Inflammatory macrophage treated with lipopolysaccharide for 4 hours (primary cell): ENCODE data around the gene NFIX.

Source experiments
- DNase-seq: peaks from one replicate; pipeline ENCODE4 v3.0.0-alpha.2; 2020

NFIX gene

DNA sequence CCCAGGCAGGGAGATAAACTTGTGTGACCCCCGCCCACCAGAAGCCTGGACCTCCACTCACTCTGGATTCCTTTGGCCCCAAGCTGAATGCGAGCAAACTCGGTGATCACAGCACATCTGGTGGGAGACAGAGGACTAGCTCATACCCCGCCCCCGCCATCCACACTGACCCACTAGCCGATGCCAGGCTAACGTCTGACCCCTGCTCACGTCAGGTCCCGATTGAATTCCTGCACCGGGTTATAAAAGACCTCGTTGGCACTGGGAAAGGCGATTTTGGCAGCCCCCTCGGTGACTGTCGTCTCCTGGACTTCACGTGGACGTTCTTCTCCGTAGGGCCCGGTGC lies 120.6 kb downstream of the NFIX start:
- DNase-seq = no peak

DNA sequence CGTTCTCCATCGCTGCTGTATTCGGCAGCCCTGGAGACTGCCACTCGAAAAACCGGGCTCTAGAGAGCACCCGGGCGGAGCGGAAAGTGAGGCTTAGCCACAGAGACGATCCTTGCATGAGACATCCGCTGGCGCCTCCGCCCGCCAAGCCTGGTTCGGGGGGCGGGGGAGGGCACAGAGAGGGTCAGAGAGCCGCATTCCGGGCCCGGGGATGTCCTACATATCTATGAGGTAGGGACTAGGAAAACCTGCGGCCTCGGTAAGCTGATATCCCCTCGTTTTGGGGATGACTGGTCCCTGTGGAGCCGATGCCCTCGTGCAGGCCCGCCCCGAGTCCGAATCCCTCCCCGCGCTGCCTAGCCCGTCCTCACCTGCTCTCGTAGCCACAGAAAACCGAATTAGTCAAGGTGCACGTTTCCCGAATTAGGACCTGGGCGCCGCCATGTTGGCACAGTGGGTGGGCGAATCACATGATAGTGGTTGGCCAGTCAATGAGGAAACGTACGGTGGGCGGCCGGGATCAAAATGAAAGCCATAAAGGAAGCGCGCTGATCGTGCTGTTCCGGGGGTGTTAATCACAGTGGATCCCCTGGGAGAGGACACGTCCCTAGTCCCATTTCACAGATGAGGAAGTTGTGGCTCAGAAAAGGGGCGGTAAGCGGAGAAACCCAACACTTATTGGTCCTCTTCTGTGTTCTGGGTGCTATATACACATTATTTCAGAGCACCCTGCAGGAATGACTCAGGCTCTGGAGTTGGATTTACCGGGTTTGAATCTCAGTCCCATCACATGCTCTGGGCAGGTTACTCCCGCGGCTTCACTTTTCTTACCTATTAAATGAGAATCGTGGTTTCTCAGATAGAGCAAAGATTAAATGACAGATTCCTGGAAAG lies 121.3 kb downstream of the NFIX start, which contains the start of gene TRMT1:
TRMT1 (minus strand) TSS at position 459 of the 894 bp plus-strand sequence; CDS start at position 118, 341 bp downstream.
- DNase-seq = peak; percentile 96

DNA sequence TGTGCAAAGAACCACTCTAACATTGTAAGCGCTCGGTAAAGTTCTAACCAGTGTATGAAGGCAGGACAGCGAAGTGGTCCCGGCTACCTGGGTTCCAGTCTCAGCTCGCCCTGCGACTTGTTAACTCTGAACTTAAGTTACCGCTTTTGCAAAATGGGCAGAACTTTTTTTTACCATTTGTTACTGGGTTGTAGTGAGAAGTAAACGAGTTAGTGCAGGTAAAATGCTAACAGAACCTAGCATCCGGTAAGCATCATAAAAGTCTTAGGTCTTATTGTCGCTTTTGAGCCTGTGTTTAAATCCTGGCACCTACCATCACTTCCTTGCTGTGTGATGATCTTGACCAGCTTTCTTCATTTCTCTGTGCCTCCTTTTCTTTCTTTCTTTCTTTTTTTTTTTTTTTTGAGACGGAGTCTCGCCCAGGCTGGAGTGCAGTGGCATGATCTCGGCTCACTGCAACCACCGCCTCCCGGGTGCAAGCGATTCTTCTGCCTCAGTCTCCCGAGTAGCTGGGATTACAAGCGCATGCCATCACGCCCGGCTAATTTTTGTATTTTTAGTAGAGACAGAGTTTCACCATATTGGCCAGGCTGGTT lies 122.0 kb downstream of the NFIX start:
- DNase-seq = no peak

DNA sequence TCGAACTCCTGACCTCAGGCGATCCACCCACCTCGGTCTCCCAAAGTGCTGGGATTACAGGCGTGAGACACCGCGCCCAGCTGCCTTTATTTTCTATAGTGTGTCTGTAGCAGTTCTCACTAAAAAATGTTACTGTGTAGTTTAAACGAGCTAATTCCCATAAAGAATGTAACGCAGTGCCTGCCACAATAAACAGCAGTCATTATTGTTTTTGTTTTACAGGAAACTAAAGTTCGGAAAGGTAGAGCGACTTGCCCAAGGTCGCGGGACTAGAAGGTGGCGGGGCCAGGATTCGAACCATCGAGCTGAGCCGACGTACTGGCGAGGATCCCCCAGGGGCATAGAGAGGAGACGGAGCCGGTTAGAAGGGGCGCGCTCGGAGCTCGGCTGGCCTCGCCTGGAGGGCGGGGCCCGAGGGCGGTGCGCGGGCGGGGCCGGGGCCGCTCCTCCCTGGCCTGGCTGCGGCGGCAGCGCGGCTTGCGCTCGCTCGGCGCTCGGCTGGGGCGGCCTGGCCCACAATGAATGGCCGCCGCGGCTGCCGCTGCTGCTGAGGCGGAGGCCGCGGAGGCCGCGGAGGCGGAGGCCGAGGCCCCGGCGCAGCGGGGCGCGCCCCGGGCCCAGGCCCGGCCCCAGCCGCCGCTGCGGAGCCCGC lies 122.6 kb downstream of the NFIX start, which contains the start of gene NACC1:
NACC1 (plus strand) TSS at position 493 of the 652 bp plus-strand sequence. CDS start 16,944 bp downstream, outside the sequence.
- peak; percentile 93 for DNase-seq

DNA sequence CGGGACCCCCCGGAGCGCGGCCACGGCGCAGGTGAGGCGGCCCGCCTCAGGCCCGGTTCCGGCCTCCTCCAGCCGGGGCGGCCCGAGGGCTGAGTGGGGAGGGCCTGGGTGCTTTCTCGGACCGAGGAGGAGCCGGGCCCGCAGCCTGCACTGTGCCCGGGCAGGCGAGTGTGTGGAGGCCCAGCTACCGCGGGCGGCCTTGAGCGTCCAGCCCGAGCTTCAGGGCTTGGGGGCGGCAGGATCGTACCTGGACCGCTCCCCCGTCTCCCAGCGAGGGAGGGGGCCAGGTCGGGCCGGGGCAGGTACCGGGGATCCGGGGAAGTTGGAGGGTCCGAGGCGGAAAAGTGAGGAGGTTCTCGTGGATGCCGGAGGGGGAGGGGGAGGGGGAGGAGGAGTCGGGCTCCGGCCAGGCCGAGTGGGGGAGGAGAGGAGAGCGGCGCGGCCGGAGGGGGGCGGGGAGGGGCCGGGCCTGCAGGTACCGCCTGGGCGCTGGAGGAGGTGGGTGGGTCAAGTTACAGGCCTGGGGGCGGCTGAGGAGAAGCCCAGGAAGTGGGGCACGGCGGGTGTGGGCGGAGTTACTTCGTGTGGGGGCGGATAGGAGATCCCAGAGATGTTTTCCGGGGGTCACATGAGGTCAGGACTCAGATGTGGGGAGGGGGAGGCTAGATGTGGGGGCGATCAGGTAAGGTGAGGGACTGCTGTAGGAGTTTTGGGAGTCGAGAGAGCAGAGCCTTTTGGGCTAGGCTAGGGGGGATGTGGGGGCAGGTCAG lies 123.3 kb downstream of the NFIX start:
- DNase-seq = no peak

DNA sequence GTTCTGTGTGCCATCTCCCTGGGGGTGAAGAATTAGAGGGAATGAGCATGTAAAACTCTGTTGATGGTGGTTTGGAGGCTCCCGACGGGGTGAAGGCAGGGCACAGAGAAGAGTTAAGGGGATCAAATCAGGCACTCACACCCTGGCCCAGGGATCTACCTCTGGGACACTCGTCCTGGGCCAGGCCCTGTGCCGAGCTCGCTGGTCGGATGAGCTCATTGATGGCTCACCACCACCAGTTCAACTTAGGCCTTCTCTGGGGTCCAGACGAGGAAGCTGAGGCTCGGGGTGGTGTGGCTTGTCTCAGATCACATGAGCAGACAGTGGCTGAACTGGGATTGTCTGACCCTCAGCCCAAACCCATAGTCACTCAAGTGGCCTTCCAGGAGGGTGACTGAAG lies 124.4 kb downstream of the NFIX start:
- DNase-seq = peak; percentile 87

DNA sequence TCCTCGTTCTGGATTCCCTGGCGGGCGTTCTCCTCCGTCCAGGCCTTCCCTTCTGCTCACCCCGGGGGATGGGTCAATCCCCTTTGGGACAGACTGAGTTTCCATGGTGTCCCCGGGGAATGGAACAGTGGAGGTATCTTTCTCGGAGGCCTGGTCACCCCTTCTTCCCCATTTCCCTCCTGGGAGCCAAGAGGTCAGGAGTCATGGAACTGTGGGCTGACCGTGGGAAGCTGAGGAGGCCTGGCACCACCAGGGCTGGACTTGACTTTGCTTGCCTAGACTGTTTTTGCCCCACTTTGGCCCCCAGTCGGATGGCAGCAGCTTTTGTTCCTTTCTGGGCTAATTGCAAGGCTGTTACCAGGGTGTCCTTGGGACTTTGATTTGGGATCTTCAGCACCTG lies 124.8 kb downstream of the NFIX start:
- no peak for DNase-seq

DNA sequence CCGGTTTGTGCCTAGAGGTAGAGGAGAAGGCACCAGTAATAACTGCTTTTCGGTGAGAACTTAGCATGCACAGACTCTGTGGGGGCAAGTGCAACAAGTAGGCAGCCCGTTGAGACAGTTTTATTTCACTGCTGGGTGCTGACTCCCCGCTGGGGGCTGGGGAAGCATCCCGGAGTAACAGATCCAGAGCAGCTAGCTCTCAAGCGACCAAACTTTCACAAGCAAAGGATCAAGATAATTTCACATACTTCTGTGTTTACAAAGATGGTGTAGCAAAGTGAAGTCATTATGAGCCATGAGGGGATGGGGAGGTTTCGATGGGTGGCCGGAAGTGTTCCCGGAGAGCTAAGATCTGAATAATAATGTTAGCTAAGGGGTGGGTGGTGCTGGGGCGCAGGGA lies 125.5 kb downstream of the NFIX start:
- DNase-seq = no peak

DNA sequence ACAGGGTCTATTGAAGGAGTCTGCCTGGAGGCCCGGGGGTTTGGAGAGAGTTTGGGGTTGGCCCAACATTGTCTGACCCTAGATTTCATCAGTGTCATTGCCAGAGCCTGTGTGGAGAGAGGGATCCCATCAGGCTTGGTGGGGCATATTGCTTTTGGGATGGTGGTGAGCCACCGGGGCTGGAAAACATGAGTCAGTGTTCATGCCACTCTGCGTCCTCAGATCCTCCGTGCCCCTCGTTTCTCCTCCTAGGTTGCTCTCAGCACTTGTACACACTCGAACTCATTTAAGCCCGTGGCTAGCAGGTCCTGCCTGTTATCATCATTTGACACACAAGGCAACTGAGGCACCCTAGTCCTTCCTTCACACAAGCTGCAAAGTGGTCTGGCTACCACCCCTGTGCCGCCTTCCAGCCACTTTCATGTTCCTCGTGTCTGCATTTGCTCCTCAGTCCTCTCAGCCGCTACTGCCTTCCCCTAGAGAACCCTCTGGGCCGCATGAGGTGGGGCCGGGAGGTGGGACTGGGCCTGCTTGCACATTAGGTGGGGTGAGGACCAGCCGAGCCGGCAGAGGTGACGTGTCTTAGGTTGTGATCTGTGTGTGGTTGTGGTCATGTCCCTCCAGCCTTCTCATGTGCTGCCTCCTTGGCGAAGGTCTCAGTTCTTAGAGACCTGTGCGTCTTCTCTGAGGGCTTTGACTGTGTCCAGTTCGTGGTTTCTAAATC lies 126.4 kb downstream of the NFIX start:
- DNase-seq = no peak

DNA sequence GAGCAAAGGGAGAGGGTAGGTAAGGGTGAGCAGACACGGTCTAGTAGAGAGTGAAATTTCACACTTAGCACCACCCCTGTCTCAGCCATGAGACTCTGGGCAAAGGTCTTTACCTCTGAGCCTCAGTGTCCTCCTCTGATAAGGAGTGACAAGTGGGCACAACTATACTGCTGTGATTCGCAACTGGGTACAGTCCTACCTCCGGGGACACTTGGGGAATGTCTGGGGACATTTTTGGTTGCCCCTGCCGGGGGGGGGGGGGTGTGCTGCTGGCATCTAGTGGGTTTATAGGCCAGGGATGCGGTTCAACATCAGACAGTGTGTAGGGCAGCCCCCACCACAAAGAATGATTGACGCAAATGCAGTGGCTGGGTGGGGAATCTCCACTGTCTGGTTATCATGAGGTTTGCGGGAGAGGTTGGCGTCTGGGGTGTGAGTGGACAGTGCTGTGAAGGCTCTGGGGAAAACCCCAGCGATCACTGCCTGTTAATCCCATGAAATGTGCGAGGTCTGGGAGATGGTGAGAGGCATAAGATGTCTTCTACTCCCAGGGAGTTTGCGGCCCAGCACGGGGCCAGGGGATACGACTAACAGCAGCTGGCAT lies 127.1 kb downstream of the NFIX start:
- DNase-seq = no peak

DNA sequence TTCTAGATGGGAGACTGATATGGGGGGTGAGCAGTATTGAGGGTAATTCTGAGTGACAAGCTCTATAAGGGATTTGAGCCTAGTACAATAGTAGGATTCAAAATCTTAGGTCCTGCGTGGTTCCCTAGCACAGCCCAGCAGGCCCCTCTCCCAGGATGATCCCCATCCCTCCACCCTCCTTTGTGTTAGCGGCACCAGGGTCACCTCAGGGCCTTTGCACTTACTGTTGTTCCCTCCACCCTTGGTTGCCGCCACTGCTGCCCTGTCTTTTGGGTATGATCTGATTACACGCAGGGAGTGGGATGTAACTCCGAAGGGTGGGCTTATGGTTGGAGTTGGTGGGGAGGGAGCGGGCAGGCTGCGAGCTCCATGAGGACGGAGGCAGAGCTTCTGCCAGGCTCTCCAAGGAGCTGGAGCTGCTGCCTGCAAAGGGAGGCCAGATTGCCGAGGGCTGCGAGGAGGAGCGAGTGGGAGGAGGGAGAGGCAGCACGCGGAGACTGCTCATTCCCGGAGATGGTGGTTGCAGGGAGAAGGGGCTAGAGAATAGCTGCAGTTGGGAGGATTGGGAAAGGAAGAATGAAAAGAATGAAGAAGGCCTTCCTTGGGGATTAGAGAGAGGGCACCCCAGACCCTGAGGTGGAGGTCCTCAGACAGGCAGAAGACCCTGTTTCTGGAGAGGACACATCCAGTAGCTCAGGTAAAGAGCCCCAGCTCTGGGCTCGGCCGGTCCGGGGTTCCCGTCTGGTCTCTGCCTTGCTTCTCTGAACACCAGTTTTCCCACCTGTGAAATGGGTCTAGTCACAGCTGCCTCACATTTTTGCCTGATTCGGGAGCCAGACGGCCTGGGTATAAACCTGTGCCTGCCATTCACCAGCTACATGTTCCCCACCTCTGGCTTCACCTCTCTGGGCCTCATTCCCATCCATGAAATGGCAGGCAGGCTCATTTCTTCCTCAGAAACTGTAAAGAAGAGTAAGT lies 128.0 kb downstream of the NFIX start:
- no peak for DNase-seq

DNA sequence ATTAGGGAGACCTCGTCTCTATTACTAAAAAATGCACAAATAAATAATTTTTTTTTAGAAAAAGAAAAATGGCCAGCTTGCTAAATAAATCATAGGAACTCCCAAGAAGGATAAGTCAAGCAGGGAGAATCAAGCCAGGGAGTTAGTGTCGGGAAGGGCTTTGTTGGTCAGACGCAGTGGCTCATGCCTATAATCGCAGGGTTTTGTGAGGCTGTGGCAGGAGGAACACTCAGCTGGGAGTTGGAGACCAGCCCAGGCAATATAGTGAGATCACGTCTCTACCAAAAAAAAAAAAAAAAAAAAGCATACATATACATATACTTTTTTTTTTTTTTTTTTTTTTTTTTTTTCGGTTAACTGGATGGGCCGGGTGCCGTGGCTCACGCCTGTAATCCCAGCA lies 131.8 kb downstream of the NFIX start:
- no peak for DNase-seq

DNA sequence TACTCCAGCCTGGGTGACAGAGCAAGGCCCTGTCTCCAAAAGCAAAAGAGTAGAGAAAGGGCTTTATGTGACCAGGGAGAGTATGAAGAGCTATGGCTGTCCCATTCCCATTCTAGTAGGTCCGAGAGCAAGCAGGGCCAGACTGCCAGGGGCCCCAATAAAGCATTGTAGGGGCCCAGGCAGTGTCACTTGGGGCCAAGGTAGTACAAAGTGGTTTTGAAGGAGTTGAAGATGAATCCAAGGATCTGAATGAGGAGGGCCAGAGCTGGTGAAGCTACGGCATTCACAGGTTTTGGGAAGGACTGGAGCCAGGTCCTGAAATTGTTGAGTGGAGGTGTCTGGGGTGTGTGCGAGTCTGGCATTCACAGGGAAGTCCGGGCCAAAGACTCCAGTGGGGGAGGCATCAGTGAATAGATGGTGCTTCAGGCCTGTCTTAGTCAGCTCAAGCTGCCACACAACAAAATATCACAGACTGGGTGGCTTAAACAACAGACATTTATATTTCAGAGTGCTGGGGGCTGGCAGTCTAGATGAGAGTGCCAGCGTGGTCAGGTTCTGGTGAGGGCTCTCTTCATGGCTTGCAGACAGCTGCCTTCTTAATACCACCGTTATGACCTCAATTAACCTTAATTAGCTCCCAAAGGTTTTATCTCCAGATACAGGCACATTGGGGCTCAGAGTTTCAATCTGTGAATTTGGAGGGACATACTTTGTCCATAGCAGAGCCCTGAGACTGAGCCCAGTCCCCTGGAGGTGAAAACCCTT lies 132.7 kb downstream of the NFIX start:
- DNase-seq = no peak

DNA sequence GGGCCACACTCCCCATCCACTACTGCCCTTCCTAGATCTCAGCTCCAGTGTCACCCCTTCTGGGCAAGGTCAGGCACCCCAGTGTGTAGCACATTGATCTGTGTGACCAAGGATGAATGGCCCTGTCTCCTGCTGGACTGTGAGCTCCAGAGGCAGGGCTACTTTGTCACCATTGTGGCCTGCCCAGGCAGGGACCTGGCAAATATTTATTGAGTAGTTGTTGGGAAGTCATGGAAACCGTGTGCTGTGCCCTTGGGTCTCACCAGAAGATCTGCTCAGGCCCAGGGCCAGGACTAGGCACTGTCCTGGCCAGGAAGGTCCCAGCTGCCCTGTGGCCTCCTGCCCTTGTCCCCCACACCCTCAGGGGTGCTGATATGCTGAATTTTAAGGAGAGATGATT lies 133.3 kb downstream of the NFIX start:
- DNase-seq = no peak

DNA sequence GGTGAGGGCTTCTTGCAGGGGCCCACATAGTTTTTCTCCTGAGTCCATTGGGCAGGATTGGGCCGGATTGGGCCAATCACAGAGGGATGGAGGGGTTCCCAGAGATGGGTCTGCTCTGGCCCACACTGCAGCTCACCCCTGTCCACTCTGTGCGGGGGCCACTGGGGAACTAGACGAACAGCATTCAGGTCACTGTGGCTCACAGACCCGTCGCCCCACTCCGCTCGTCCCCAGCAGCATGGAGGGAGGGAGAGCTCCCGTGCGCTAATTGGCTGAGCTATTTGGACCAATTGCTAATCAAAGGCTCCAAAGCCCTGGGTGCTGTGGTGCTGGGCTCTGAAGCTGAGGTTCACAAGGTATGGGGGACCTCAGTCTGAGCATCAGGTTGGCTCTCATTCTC lies 134.1 kb downstream of the NFIX start:
- DNase-seq = no peak

DNA sequence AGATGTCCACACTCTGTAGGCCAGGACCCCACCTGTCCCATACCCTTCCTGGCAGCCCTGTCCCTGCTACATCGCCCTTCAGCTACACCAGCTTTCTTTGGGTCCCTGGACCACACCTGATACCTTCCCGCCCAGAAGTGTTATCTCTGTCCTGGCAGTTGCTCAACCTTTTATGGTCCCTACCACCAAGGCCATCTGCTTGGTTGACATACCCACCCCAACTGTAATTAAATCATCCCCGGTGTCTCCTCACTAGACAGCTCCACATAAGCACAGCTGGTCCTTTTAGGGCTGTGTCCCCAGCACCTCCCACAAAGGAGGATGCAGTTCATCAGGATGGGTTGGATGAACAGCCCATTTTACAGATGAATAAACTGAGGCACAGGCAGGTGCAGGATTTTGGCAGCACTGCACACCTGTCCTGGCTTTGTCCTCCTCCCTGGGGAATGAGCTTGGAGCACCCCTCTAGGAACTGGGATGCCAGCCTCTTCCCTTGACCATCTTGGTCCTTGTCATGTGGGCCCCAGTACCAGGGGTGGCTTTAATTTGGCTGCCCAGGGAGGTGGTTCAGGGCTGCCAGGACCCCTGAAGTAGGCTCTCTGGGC lies 135.7 kb downstream of the NFIX start:
- DNase-seq = no peak

DNA sequence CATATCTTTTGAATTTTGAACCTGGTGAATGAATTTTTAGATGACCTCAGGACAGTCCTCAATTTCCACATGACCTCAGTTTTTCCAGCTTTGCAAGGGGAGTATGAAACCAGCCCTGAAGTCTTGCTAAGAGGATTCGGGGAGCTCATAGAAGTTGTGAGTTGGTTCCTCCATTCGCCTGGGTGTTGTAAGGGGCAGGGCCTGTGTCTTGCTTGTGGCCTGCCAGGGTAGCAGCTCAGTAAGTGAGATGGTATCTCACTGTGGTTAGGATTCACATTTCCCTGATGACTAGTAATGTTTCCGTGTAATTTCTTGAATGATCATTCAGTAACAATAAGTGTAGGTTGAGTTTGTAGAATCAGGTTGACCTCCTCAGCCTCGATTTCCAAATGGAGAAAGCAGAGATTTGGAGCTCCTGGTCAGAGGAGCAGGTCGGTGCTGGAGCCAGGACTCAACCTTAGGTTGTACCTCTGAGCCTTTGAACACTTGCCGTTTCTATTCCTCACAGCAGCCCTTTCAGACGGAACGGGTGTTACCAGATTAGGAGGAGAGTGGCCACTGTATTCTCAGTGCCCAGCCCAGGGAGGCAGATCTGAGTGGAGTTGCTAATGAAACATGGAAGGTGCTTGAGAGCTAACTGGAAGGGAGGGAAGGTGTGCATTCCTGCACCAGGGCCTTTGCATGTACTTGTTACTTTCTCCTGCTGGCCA lies 137.4 kb downstream of the NFIX start:
- DNase-seq = no peak

DNA sequence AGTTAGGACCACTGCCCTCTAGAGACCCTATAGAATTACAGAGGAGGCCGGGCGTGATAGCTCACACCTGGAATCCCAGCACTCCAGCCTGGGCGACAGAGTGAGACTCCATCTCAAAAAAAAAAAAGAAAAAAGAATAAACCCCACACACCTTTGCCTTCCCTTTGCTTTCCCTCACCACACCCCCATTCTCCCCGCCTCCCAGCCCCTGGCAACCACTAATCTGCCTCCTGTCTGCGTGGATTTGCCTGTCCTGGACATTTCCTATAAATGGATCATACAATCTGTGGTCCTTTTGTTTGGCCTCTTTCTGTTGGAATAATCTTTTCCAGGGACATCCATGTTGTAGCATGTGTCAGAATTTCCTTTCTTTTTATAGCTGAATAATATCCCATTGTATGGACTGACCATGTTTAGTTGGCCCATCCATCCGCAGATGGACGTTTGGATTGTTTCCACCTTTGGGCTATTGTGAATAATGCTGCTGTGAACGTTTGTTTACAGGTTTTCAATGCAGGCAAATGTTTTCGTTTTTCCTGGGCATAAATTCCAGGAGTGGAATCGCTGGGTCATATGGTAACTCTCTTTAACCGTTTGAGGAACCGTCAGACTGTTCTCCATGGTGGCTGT lies 138.1 kb downstream of the NFIX start:
- no peak for DNase-seq
